ENCODE measurements around the gene KMT2D.
"Not testable (repeated sequence)": the region's sequence is repeated elsewhere in the genome, so short reads cannot be mapped to it uniquely, and the experiment has no call there.

KMT2D gene

GRCh38 chr12:49088150-49088931 is 27.7 kb upstream of the KMT2D start:
- peak; percentile 41 to 71 (median 48) for DNase-seq (ENCODE audit: low read depth in 2 of 3, low spot score in 1 of 3)

GRCh38 chr12:49086116-49086515 is 25.5 kb upstream of the KMT2D start:
- DNase-seq (ENCODE audit: low read depth in 2 of 3, low spot score in 1 of 3) = no peak

GRCh38 chr12:49084438-49084837 is 23.8 kb upstream of the KMT2D start:
- DNase-seq (ENCODE audit: low read depth in 2 of 3, low spot score in 1 of 3) = no peak

GRCh38 chr12:49079793-49080192 is 19.2 kb upstream of the KMT2D start:
- DNase-seq (ENCODE audit: low read depth in 2 of 3, low spot score in 1 of 3) = no peak

- DNase-seq (ENCODE audit: low read depth in 2 of 3, low spot score in 1 of 3) = no peak
Measured at GRCh38 chr12:49070971-49071370, 10.4 kb upstream of the KMT2D start.

- DNase-seq (ENCODE audit: low read depth in 2 of 3, low spot score in 1 of 3) = peak; percentile 96 to 99 (median 99)
Measured at GRCh38 chr12:49069507-49070346, 9.1 kb upstream of the KMT2D start, which contains the start of gene RHEBL1. Gene RHEBL1 (minus strand): TSS chr12:49069979. CDS start chr12:49069785, 194 bp downstream.

- DNase-seq (ENCODE audit: low read depth in 2 of 3, low spot score in 1 of 3) = no peak
Measured at GRCh38 chr12:49068879-49069506, 8.4 kb upstream of the KMT2D start.

- DNase-seq (ENCODE audit: low read depth in 2 of 3, low spot score in 1 of 3) = no peak
Measured at GRCh38 chr12:49066120-49066519, 5.5 kb upstream of the KMT2D start.

GRCh38 chr12:49064767-49065152 is 4.2 kb upstream of the KMT2D start:
- no peak for DNase-seq (ENCODE audit: low read depth in 2 of 3, low spot score in 1 of 3)

- DNase-seq (ENCODE audit: low read depth in 2 of 3, low spot score in 1 of 3) = not testable (repeated sequence)
Measured at GRCh38 chr12:49061916-49062315, 1.3 kb upstream of the KMT2D start.

- DNase-seq (ENCODE audit: low read depth in 2 of 3, low spot score in 1 of 3) = no peak
Measured at GRCh38 chr12:49061157-49061650, 610 bp upstream of the KMT2D start.

GRCh38 chr12:49059299-49060171 is 1.1 kb downstream of the KMT2D start:
- DNase-seq (ENCODE audit: low read depth in 2 of 3, low spot score in 1 of 3) = no peak

GRCh38 chr12:49059045-49059298 is 1.6 kb downstream of the KMT2D start:
- no peak for DNase-seq (ENCODE audit: low read depth in 2 of 3, low spot score in 1 of 3)

- DNase-seq (ENCODE audit: low read depth in 2 of 3, low spot score in 1 of 3) = no peak
Measured at GRCh38 chr12:49058366-49059044, 2.1 kb downstream of the KMT2D start.

GRCh38 chr12:49057888-49058287 is 2.7 kb downstream of the KMT2D start:
- DNase-seq (ENCODE audit: low read depth in 2 of 3, low spot score in 1 of 3) = no peak

- peak in 2 of 3 donors; percentile 31 to 40 for DNase-seq (ENCODE audit: low read depth in 2 of 3, low spot score in 1 of 3)
Measured at GRCh38 chr12:49055978-49056754, 4.4 kb downstream of the KMT2D start.

GRCh38 chr12:49055092-49055491 is 5.5 kb downstream of the KMT2D start:
- DNase-seq (ENCODE audit: low read depth in 2 of 3, low spot score in 1 of 3) = no peak

GRCh38 chr12:49054524-49054923 is 6.1 kb downstream of the KMT2D start:
- no peak for DNase-seq (ENCODE audit: low read depth in 2 of 3, low spot score in 1 of 3)

GRCh38 chr12:49054096-49054495 is 6.5 kb downstream of the KMT2D start:
- no peak for DNase-seq (ENCODE audit: low read depth in 2 of 3, low spot score in 1 of 3)

Data from stimulated activated CD4-positive, alpha-beta T cell treated with anti-CD3 and anti-CD28 coated beads, Interleukin-12 subunit alpha, Interleukin-12 subunit beta, amount 100 ng/mL, for 48 hours (primary cell).